ENCODE measurements around the gene CXorf49B. TPM values are rescaled to one million over a fixed set of nuclear protein-coding genes. Genes with fewer than 3 reads are reported as not detected.
A peak's percentile ranks its signal among the peaks of the same experiment; 100 is the strongest.
"Not testable (repeated sequence)": the region's sequence is repeated elsewhere in the genome, so short reads cannot be mapped to it uniquely, and the experiment has no call there.

The CXorf49B gene
- total RNA-seq: not detected
- not detected for polyA plus RNA-seq
- total RNA-seq: not detected

- H3K4me1 Mint-ChIP-seq; H3K4me1 ChIP-seq (ENCODE audit: control insufficient read depth in 2 of 2, insufficient read depth in 2 of 2, low read length in 2 of 2); H3K27ac ChIP-seq (ENCODE audit: low read depth, low read length); CTCF ChIA-PET; intact Hi-C loops (cut with micrococcal nuclease); DNase-seq; H3K9me3 Mint-ChIP-seq; H3K4me3 ChIP-seq (ENCODE audit: low read length); ATAC-seq; H3K27me3 ChIP-seq (ENCODE audit: control insufficient read depth in 2 of 2, insufficient read depth in 2 of 2, low read length in 2 of 2); H3K36me3 ChIP-seq (ENCODE audit: control insufficient read depth in 2 of 3, insufficient read depth in 3 of 3, low read length in 3 of 3); H3K36me3 Mint-ChIP-seq; H3K4me3 Mint-ChIP-seq; H3K9me3 ChIP-seq (ENCODE audit: control insufficient read depth in 2 of 3, low read length in 3 of 3); H3K27ac Mint-ChIP-seq; H3K27me3 Mint-ChIP-seq; POLR2A ChIA-PET: not testable (repeated sequence)
Observed at GRCh38 chrX:71763049-71763448, at the start of gene CXorf49B. TSS of gene CXorf49B (plus strand) at chrX:71763349. CDS start at chrX:71763424, 75 bp downstream.

DNA sequence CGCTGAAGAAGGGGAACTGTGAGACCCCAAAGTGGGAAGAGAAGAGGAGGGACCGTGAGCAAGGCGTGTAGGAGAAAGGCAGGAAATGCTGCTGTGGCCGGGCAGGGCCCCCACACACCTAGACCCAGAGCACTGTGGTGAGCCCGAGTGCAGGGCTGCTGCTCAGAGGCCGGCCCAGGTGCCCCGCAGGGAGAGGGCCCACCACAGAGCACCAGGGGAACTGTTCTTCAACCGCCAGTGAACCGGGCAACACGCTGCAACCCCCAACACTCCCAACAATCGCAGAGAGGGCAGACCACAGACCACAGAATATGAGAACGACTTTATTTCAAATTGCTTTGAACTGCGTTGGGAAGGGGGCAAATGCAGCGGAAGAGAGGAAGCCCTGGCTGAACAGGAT lies 49.1 kb upstream of the CXorf49B start:
- H3K27ac Mint-ChIP-seq; H3K9me3 Mint-ChIP-seq; H3K27me3 ChIP-seq (ENCODE audit: control insufficient read depth in 2 of 2, insufficient read depth in 2 of 2, low read length in 2 of 2); H3K4me1 Mint-ChIP-seq; H3K36me3 ChIP-seq (ENCODE audit: control insufficient read depth in 2 of 3, insufficient read depth in 3 of 3, low read length in 3 of 3); H3K9me3 ChIP-seq (ENCODE audit: control insufficient read depth in 2 of 3, low read length in 3 of 3); H3K4me3 Mint-ChIP-seq; H3K36me3 Mint-ChIP-seq; ATAC-seq; H3K27ac ChIP-seq (ENCODE audit: low read depth, low read length); intact Hi-C loops (cut with micrococcal nuclease); CTCF ChIA-PET; POLR2A ChIA-PET; DNase-seq; H3K4me1 ChIP-seq (ENCODE audit: control insufficient read depth in 2 of 2, insufficient read depth in 2 of 2, low read length in 2 of 2); H3K27me3 Mint-ChIP-seq; H3K4me3 ChIP-seq (ENCODE audit: low read length): not testable (repeated sequence)

DNA sequence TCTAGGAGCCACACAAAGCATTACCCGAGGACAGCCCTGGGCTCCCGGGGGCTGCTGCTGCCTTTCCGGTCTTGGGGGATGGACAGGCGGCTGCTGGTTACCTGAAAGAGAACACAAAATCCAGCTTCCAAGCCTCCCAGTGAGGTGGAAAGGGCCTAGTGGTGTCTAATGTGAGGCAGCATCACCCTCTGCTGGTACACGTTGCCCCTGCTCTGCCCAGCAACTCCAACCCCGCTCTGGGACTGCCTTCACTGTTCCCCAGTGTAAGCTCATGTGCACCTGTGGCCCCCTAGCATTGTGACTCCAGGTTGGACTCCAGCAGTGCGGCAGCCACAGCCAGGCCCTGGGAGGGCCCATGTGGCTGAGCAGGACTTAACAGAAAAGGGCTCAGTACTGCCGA lies 47.6 kb upstream of the CXorf49B start:
- H3K4me3 Mint-ChIP-seq; H3K36me3 ChIP-seq (ENCODE audit: control insufficient read depth in 2 of 3, insufficient read depth in 3 of 3, low read length in 3 of 3); intact Hi-C loops (cut with micrococcal nuclease); H3K27ac ChIP-seq (ENCODE audit: low read depth, low read length); H3K9me3 ChIP-seq (ENCODE audit: control insufficient read depth in 2 of 3, low read length in 3 of 3); H3K4me1 Mint-ChIP-seq; H3K4me3 ChIP-seq (ENCODE audit: low read length); DNase-seq; CTCF ChIA-PET; H3K36me3 Mint-ChIP-seq; H3K9me3 Mint-ChIP-seq; H3K27me3 ChIP-seq (ENCODE audit: control insufficient read depth in 2 of 2, insufficient read depth in 2 of 2, low read length in 2 of 2); H3K4me1 ChIP-seq (ENCODE audit: control insufficient read depth in 2 of 2, insufficient read depth in 2 of 2, low read length in 2 of 2); POLR2A ChIA-PET; H3K27me3 Mint-ChIP-seq; ATAC-seq; H3K27ac Mint-ChIP-seq: not testable (repeated sequence)

GRCh38 chrX:71716323-71716722 lies 46.8 kb upstream of the CXorf49B start:
- POLR2A ChIA-PET; DNase-seq; H3K27ac Mint-ChIP-seq; CTCF ChIA-PET; H3K4me3 ChIP-seq (ENCODE audit: low read length); H3K4me3 Mint-ChIP-seq; H3K4me1 ChIP-seq (ENCODE audit: control insufficient read depth in 2 of 2, insufficient read depth in 2 of 2, low read length in 2 of 2); H3K27me3 ChIP-seq (ENCODE audit: control insufficient read depth in 2 of 2, insufficient read depth in 2 of 2, low read length in 2 of 2); H3K4me1 Mint-ChIP-seq; ATAC-seq; H3K27ac ChIP-seq (ENCODE audit: low read depth, low read length); H3K9me3 Mint-ChIP-seq; H3K9me3 ChIP-seq (ENCODE audit: control insufficient read depth in 2 of 3, low read length in 3 of 3); intact Hi-C loops (cut with micrococcal nuclease); H3K36me3 Mint-ChIP-seq; H3K27me3 Mint-ChIP-seq; H3K36me3 ChIP-seq (ENCODE audit: control insufficient read depth in 2 of 3, insufficient read depth in 3 of 3, low read length in 3 of 3): not testable (repeated sequence)

- intact Hi-C loops (cut with micrococcal nuclease); POLR2A ChIA-PET; H3K27me3 Mint-ChIP-seq; H3K4me1 ChIP-seq (ENCODE audit: control insufficient read depth in 2 of 2, insufficient read depth in 2 of 2, low read length in 2 of 2); H3K36me3 ChIP-seq (ENCODE audit: control insufficient read depth in 2 of 3, insufficient read depth in 3 of 3, low read length in 3 of 3); H3K9me3 ChIP-seq (ENCODE audit: control insufficient read depth in 2 of 3, low read length in 3 of 3); H3K27ac ChIP-seq (ENCODE audit: low read depth, low read length); H3K9me3 Mint-ChIP-seq; H3K4me3 ChIP-seq (ENCODE audit: low read length); H3K4me3 Mint-ChIP-seq; ATAC-seq; DNase-seq; CTCF ChIA-PET; H3K4me1 Mint-ChIP-seq; H3K36me3 Mint-ChIP-seq; H3K27ac Mint-ChIP-seq; H3K27me3 ChIP-seq (ENCODE audit: control insufficient read depth in 2 of 2, insufficient read depth in 2 of 2, low read length in 2 of 2): not testable (repeated sequence)
Observed at GRCh38 chrX:71718185-71718584, 45.0 kb upstream of the CXorf49B start, which contains the start of gene CXorf49. TSS of gene CXorf49 (minus strand) at chrX:71718285. CDS start at chrX:71718151, 134 bp downstream.

DNA sequence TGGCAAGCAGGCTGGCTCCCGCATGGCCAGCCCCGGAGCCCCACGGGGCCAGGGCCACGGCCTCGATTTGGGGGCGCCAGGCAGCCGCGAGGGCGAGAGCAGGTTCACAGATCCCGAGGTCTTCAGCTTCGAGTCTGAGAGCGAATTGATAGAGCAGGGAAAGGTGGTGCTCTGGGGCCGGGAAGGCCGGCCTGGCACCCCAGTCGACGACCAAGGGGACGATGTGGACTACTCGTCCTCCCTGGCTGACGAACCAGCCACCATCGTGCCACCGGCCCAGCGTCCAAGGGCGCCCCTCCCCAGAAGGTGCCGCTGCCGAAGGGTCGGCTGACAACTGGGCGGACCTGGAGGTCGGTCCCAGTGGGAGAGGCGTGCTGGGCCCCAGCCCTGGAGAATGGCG lies 44.0 kb upstream of the CXorf49B start:
- CTCF ChIA-PET; H3K4me1 ChIP-seq (ENCODE audit: control insufficient read depth in 2 of 2, insufficient read depth in 2 of 2, low read length in 2 of 2); H3K27me3 ChIP-seq (ENCODE audit: control insufficient read depth in 2 of 2, insufficient read depth in 2 of 2, low read length in 2 of 2); H3K9me3 Mint-ChIP-seq; H3K27ac Mint-ChIP-seq; H3K4me1 Mint-ChIP-seq; H3K27ac ChIP-seq (ENCODE audit: low read depth, low read length); H3K36me3 ChIP-seq (ENCODE audit: control insufficient read depth in 2 of 3, insufficient read depth in 3 of 3, low read length in 3 of 3); H3K4me3 Mint-ChIP-seq; POLR2A ChIA-PET; H3K36me3 Mint-ChIP-seq; ATAC-seq; H3K9me3 ChIP-seq (ENCODE audit: control insufficient read depth in 2 of 3, low read length in 3 of 3); H3K4me3 ChIP-seq (ENCODE audit: low read length); H3K27me3 Mint-ChIP-seq; intact Hi-C loops (cut with micrococcal nuclease): not testable (repeated sequence)
- DNase-seq: peak in 1 of 9 donors; percentile 0

GRCh38 chrX:71720289-71720886 lies 42.8 kb upstream of the CXorf49B start:
- H3K27ac Mint-ChIP-seq; H3K4me1 ChIP-seq (ENCODE audit: control insufficient read depth in 2 of 2, insufficient read depth in 2 of 2, low read length in 2 of 2); DNase-seq; H3K4me3 Mint-ChIP-seq; ATAC-seq; CTCF ChIA-PET; H3K36me3 Mint-ChIP-seq; H3K9me3 Mint-ChIP-seq; H3K4me1 Mint-ChIP-seq; H3K27me3 Mint-ChIP-seq; POLR2A ChIA-PET; H3K36me3 ChIP-seq (ENCODE audit: control insufficient read depth in 2 of 3, insufficient read depth in 3 of 3, low read length in 3 of 3); H3K27me3 ChIP-seq (ENCODE audit: control insufficient read depth in 2 of 2, insufficient read depth in 2 of 2, low read length in 2 of 2); H3K4me3 ChIP-seq (ENCODE audit: low read length); intact Hi-C loops (cut with micrococcal nuclease); H3K9me3 ChIP-seq (ENCODE audit: control insufficient read depth in 2 of 3, low read length in 3 of 3); H3K27ac ChIP-seq (ENCODE audit: low read depth, low read length): not testable (repeated sequence)

Data from naive thymus-derived CD4-positive, alpha-beta T cell (primary cell).